ENCODE results near the gene NEURL2. TPM values are rescaled to one million over a fixed set of nuclear protein-coding genes. Genes with fewer than 3 reads are reported as not detected.

NEURL2 gene
- total and polyA plus RNA-seq, 8 donors: 1.6 to 5.3 (median 2.9) TPM

- Histone ChIP-seq H3K4me3 (no peak overlapping the region), H3K36me3 (peaks cover 0 to 8% (median 6%) of the 10 kb centered on the region in 3 donors), H3K4me1 (peaks cover 1 to 3% (median 1%) of the 10 kb centered on the region in 3 donors), H3K27me3 (no peaks in the 10 kb centered on the region), H3K27ac (no peak overlapping the region), H3K9me3 (no peaks in the 10 kb centered on the region)
- no peak for TF ChIP-seq CTCF (IDR thresholded peaks at IDR 0.05)
- DNase-seq (no peak), FAIRE-seq (no peak), ATAC-seq (no peak)
- intact Hi-C loops (cut with DNase I): loop anchor here in 1 of 3 donors (5.0 kb wide), 1 partner anchor 81 kb away; no protein-coding TSS in a partner anchor
- 89 to 93% methylated on average over 18 to 19 of the region's 19 CpGs for WGBS, 2 donors
Measured at GRCh38 chr20:45886590-45887345, 4.2 kb downstream of the NEURL2 start.

- no peak for TF ChIP-seq CTCF (IDR thresholded peaks at IDR 0.05)
- Histone ChIP-seq H3K4me3 (no peak overlapping the region), H3K27me3 (no peaks in the 10 kb centered on the region), H3K27ac (no peak overlapping the region), H3K9me3 (no peaks in the 10 kb centered on the region), H3K36me3 (peaks cover 0 to 13% (median 6%) of the 10 kb centered on the region in 3 donors), H3K4me1 (peaks cover 3 to 9% (median 4%) of the 10 kb centered on the region in 3 donors)
- DNase-seq (no peak), ATAC-seq (no peak), FAIRE-seq (no peak)
- intact Hi-C loops (cut with DNase I): no loop called here
- 71 to 84% methylated on average over 9 of the region's 9 CpGs for WGBS, 2 donors
Measured at GRCh38 chr20:45883100-45883469, 7.9 kb downstream of the NEURL2 start.

- peaks cover 3 to 9% (median 4%) of the 10 kb centered on the region in 3 donors for H3K4me1 ChIP-seq
- no peak for TF ChIP-seq CTCF (IDR thresholded peaks at IDR 0.05)
- DNase-seq (no peak), FAIRE-seq (no peak), ATAC-seq (no peak)
- H3K27ac ChIP-seq: no peak overlapping the region
- WGBS, 2 donors: 68 to 69% methylated on average over 4 of the region's 4 CpGs
- no peaks in the 10 kb centered on the region for H3K9me3 ChIP-seq
- intact Hi-C loops (cut with DNase I): no loop called here
- H3K27me3 ChIP-seq: no peaks in the 10 kb centered on the region
- no peak overlapping the region for H3K4me3 ChIP-seq
- H3K36me3 ChIP-seq: peaks cover 0 to 18% (median 6%) of the 10 kb centered on the region in 3 donors
Measured at GRCh38 chr20:45882469-45883099, 8.4 kb downstream of the NEURL2 start.

DNA sequence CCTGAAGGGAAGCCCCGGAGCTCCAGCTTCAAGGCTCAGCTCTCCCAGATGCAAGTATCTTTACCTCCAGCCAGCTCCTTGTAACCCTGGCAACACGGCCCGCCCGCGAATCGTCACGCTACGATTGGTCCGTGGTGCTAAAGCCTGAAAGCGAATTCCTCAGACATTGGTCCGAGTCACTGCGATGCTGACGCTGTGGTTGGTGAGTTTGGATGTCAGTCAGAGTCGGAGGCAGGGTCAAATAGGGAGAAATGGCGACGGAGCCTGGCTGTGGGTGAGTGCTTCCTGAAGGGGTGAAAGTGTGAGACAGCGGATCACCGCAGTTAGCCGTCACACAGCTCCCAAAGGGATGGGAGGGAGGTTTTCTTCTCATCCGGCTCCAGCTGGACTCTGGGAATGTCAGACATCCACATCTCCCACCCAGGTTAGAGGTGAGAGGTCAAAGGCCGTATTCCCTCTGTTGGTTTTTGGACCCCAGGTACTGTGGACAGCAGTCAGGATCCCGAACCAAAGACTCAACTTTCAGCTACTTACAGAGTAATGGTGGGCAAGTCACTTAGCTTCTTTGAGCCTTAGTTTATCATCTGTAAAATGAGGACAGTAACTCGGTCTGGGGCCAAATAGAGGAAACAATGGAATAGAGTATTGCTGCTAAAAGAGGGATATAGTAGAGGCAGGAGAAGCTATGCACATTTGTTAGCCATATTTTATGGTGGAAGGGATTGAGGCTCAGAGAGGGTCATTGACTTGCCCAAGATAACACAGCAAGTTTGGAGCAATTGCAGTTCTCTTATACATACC lies 9.8 kb downstream of the NEURL2 start, which contains the start of gene ZSWIM1:
ZSWIM1 (plus strand) TSS at position 240 of the 801 bp plus-strand sequence. CDS start 1,366 bp downstream, outside the sequence.
- intact Hi-C loops (cut with DNase I): no loop called here
- TF ChIP-seq CTCF (IDR thresholded peaks at IDR 0.05): no peak
- whole genome bisulfite sequencing, 2 donors: 0% methylated on average over 23 of the region's 23 CpGs
- H3K9me3 ChIP-seq: no peaks in the 10 kb centered on the region
- ATAC-seq: peak; percentile 99
- H3K27ac ChIP-seq: peak within 1 kb of the TSS; percentile 44 to 65 (median 55)
- peak; percentile 94 for FAIRE-seq
- peak; percentile 98 to 100 (median 99) for DNase-seq
- H3K27me3 ChIP-seq: no peaks in the 10 kb centered on the region
- peak within 1 kb of the TSS; percentile 27 to 64 (median 41) for H3K4me3 ChIP-seq
- H3K36me3 ChIP-seq: peaks cover 0 to 24% (median 6%) of the 10 kb centered on the region in 3 donors
- H3K4me1 ChIP-seq: peaks cover 3 to 9% (median 4%) of the 10 kb centered on the region in 3 donors

All from pancreas (tissue), 10 donors.